Sigmoid colon (tissue), 7 donors: Measurements from ENCODE around the gene TNFRSF19. TPM values are rescaled to one million over a fixed set of nuclear protein-coding genes. Genes with fewer than 3 reads are reported as not detected.

Experiments
- DNase-seq: peaks from one replicate; pipeline ENCODE4 v3.0.0-alpha.2; 2019
- H3K27ac ChIP-seq, 4 donors: fragments of 200-600 bp; sonication (generic); one replicate each; pipeline ENCODE4 v1.5.1; 2016 to 2019; ENCODE audit warnings: mild to moderate bottlenecking in 1 of 4
- H3K27me3 ChIP-seq, 3 donors: fragments of 200-600 bp; sonication (generic); one replicate each; pipeline ENCODE4 v1.5.1; 2019; ENCODE audit warnings: mild to moderate bottlenecking in 1 of 3
- H3K36me3 ChIP-seq, 4 donors: fragments of 200-600 bp; sonication (generic); one replicate each; pipeline ENCODE4 v1.5.1; 2016 to 2019
- H3K4me1 ChIP-seq, 4 donors: fragments of 200-600 bp; sonication (generic); one replicate each; pipeline ENCODE4 v1.5.1; 2017 to 2019
- H3K4me3 ChIP-seq, 4 donors: fragments of 200-600 bp; sonication (generic); one replicate each; pipeline ENCODE4 v1.5.1; 2017 to 2019; ENCODE audit warnings: mild to moderate bottlenecking in 2 of 4, moderate library complexity in 1 of 4
- H3K9me3 ChIP-seq, 4 donors: fragments of 200-600 bp in 3 of 4; sonication (generic) in 3 of 4; one replicate each; pipeline versions ENCODE4 v1.5.1 to v1.6.1; 2013 to 2019
- CTCF ChIP-seq, 4 experiments: fragments of 450-650 bp in 3 of 4; fragments of 200-600 bp in 1 of 4; IDR thresholded peaks; one replicate each; pipeline ENCODE4 v1.5.1; 2016 to 2019; ENCODE audit warnings: antibody characterized with exemption in 4 of 4, mild to moderate bottlenecking in 3 of 4, moderate library complexity in 2 of 4
- EP300 ChIP-seq, 4 donors: sonication (generic); formaldehyde crosslinking; IDR thresholded peaks; one replicate each; pipeline ENCODE4 v1.6.1; 2017; ENCODE audit warnings: antibody characterized with exemption in 4 of 4
- POLR2A ChIP-seq, 2 donors: fragments of 450-650 bp; IDR thresholded peaks; one replicate each; pipeline ENCODE4 v1.6.1; 2016; ENCODE audit warnings: antibody characterized with exemption in 2 of 2, mild to moderate bottlenecking in 2 of 2, moderate library complexity in 2 of 2
- POLR2AphosphoS5 ChIP-seq, 4 donors: sonication (generic); formaldehyde crosslinking; IDR thresholded peaks; one replicate each; pipeline ENCODE4 v1.6.1; 2017; ENCODE audit warnings: antibody characterized with exemption in 4 of 4
- WGBS, 2 donors: extraction: QIAGEN DNeasy Blood & Tissue Kit; methylation state at CpG; one replicate each; pipeline ENCODE4 v1.1.7; 2013; 5-methylcytosine and 5-hydroxymethylcytosine counted together
- intact Hi-C: fragments of 100-400 bp; cut with DNase I; formaldehyde crosslinking; loops from one replicate; pipeline ENCODE4 v1.15.1; 2023
- polyA plus RNA-seq, 3 donors: library from polyadenylated mRNA; stranded (reverse); fragments of 200-250 nt; gene quantifications; one replicate each; pipeline ENCODE4 v1.2.3, GENCODE V29; 2013
- total RNA-seq, 4 donors: library from RNA; depleted of rRNA; stranded (reverse); fragments of >200 nt; gene quantifications; one replicate each; pipeline ENCODE4 v1.1.0, GENCODE V29; 2016
- donor health status: healthy with polysubstance abuse.
- donor health status: Bipolar disorder and iron deficiency.
- donor health status: healthy.

Gene TNFRSF19
- total and polyA plus RNA-seq, 7 donors = 0.60 to 4.2 (median 2.2) TPM; not detected in 1

GRCh38 chr13:23544668-23545067, 25.5 kb upstream of the TNFRSF19 start:
- intact Hi-C loops = no loop called here
- 74 to 84% methylated on average over 4 of the region's 4 CpGs for WGBS, 2 donors
- Histone ChIP-seq H3K4me3 (no peak overlapping the region), H3K27me3 (no peaks in the 10 kb centered on the region), H3K36me3 (no peaks in the 10 kb centered on the region), H3K9me3 (no peaks in the 10 kb centered on the region), H3K4me1 (peaks cover 0 to 11% (median 5%) of the 10 kb centered on the region in 4 donors), H3K27ac (no peak overlapping the region)
- no peak for DNase-seq
- TF ChIP-seq CTCF (IDR thresholded peaks at IDR 0.05) (no peak), EP300 (IDR thresholded peaks at IDR 0.05) (no peak), POLR2A (IDR thresholded peaks at IDR 0.05) (no peak), POLR2AphosphoS5 (IDR thresholded peaks at IDR 0.05) (no peak)

DNA sequence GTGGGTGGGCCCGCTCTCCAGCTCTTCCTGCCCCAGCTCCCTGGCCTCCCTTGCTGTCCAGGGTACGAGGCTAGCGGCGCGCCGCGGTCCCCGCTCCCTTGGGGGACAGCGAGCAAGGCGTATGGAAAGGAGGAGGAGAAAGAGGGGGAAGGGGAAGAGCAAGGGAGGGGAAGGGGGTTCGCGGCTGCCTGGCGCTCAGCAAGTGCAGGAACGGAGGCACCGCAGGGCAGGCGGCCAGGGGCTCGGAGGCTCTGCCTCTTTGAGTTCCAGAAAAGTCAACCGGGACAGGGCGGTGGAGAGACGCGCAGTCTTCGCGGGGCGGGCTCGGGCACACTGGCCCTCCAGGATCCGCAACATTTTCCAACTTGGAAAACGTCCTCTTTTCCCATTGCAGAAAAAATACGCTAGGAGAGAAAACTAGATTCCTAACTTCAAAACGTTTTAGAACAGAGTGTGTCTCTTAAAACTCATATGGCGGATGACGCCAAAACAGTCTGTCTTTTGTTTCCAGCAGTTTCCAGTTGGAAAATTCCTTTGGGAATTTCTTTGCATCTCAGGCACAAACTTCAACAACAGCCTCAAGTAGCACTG, 23.1 kb upstream of the TNFRSF19 start:
- TF ChIP-seq POLR2A (IDR thresholded peaks at IDR 0.05) (no peak), CTCF (IDR thresholded peaks at IDR 0.05) (no peak), POLR2AphosphoS5 (IDR thresholded peaks at IDR 0.05) (peak in 3 of 4 donors; percentile 4 to 30 (median 8))
- no peaks in the 10 kb centered on the region for H3K36me3 ChIP-seq
- H3K4me1 ChIP-seq = peaks cover 0 to 15% (median 8%) of the 10 kb centered on the region in 4 donors
- 20 to 36% methylated on average over 31 of the region's 31 CpGs for WGBS, 2 donors
- H3K27ac ChIP-seq = peak overlapping the region; percentile 64 to 75 (median 74)
- peak; percentile 75 for DNase-seq
- intact Hi-C loops = no loop called here
- H3K9me3 ChIP-seq = no peaks in the 10 kb centered on the region
- peak overlapping the region; percentile 25 to 53 (median 51) for H3K4me3 ChIP-seq
- no peaks in the 10 kb centered on the region for H3K27me3 ChIP-seq

GRCh38 chr13:23549724-23550123, 20.5 kb upstream of the TNFRSF19 start:
- intact Hi-C loops = no loop called here
- H3K9me3 ChIP-seq = no peaks in the 10 kb centered on the region
- H3K27me3 ChIP-seq = no peaks in the 10 kb centered on the region
- H3K36me3 ChIP-seq = no peaks in the 10 kb centered on the region
- no peak overlapping the region for H3K4me3 ChIP-seq
- peaks cover 0 to 18% (median 8%) of the 10 kb centered on the region in 4 donors for H3K4me1 ChIP-seq
- TF ChIP-seq CTCF (IDR thresholded peaks at IDR 0.05) (no peak), EP300 (IDR thresholded peaks at IDR 0.05) (no peak), POLR2AphosphoS5 (IDR thresholded peaks at IDR 0.05) (no peak), POLR2A (IDR thresholded peaks at IDR 0.05) (no peak)
- no peak for DNase-seq
- H3K27ac ChIP-seq = no peak overlapping the region

- Histone ChIP-seq H3K36me3 (no peaks in the 10 kb centered on the region), H3K9me3 (no peaks in the 10 kb centered on the region), H3K4me1 (peaks cover 0 to 18% (median 8%) of the 10 kb centered on the region in 4 donors), H3K27me3 (no peaks in the 10 kb centered on the region), H3K27ac (no peak overlapping the region), H3K4me3 (no peak overlapping the region)
- WGBS, 2 donors = 94 to 99% methylated on average over 1 of the region's 1 CpG
- no peak for DNase-seq
- intact Hi-C loops = no loop called here
- TF ChIP-seq CTCF (IDR thresholded peaks at IDR 0.05) (no peak), EP300 (IDR thresholded peaks at IDR 0.05) (no peak), POLR2AphosphoS5 (IDR thresholded peaks at IDR 0.05) (no peak), POLR2A (IDR thresholded peaks at IDR 0.05) (no peak)
Measured at GRCh38 chr13:23550163-23550562, 20.0 kb upstream of the TNFRSF19 start.
